ENCODE measurements around the gene GLT8D1.
"Not testable (repeated sequence)": the region's sequence is repeated elsewhere in the genome, so short reads cannot be mapped to it uniquely, and the experiment has no call there.

GLT8D1 gene

GRCh38 chr3:52705688-52706686 is at the start of gene GLT8D1, which contains the start of gene SPCS1:
GLT8D1 (minus strand) TSS chr3:52705791; CDS start chr3:52700460, 5,331 bp downstream.
SPCS1 (plus strand) TSS chr3:52706106; CDS start chr3:52706247, 141 bp downstream.
- peak; percentile 87 for DNase-seq (ENCODE audit: low spot score)

GRCh38 chr3:52754373-52754772 is 48.8 kb upstream of the GLT8D1 start:
- no peak for DNase-seq (ENCODE audit: low spot score)

- no peak for DNase-seq (ENCODE audit: low spot score)
Measured at GRCh38 chr3:52752045-52752660, 46.6 kb upstream of the GLT8D1 start.

- DNase-seq (ENCODE audit: low spot score), result no peak
Measured at GRCh38 chr3:52743721-52744120, 38.1 kb upstream of the GLT8D1 start.

- DNase-seq (ENCODE audit: low spot score), result no peak
Measured at GRCh38 chr3:52743152-52743551, 37.6 kb upstream of the GLT8D1 start.

- peak; percentile 22 for DNase-seq (ENCODE audit: low spot score)
Measured at GRCh38 chr3:52742418-52743041, 36.9 kb upstream of the GLT8D1 start.

- no peak for DNase-seq (ENCODE audit: low spot score)
Measured at GRCh38 chr3:52739730-52740129, 34.1 kb upstream of the GLT8D1 start.

GRCh38 chr3:52733256-52733891 is 27.8 kb upstream of the GLT8D1 start:
- no peak for DNase-seq (ENCODE audit: low spot score)

- DNase-seq (ENCODE audit: low spot score), result no peak
Measured at GRCh38 chr3:52731590-52731989, 26.0 kb upstream of the GLT8D1 start.

- DNase-seq (ENCODE audit: low spot score), result no peak
Measured at GRCh38 chr3:52730681-52731080, 25.1 kb upstream of the GLT8D1 start.

- not testable (repeated sequence) for DNase-seq (ENCODE audit: low spot score)
Measured at GRCh38 chr3:52728753-52729152, 23.2 kb upstream of the GLT8D1 start.

GRCh38 chr3:52724511-52724910 is 18.9 kb upstream of the GLT8D1 start:
- no peak for DNase-seq (ENCODE audit: low spot score)

GRCh38 chr3:52723935-52724334 is 18.3 kb upstream of the GLT8D1 start:
- no peak for DNase-seq (ENCODE audit: low spot score)

GRCh38 chr3:52722491-52722890 is 16.9 kb upstream of the GLT8D1 start:
- DNase-seq (ENCODE audit: low spot score), result no peak

- DNase-seq (ENCODE audit: low spot score), result no peak
Measured at GRCh38 chr3:52721730-52722008, 16.1 kb upstream of the GLT8D1 start.

GRCh38 chr3:52721002-52721729 is 15.6 kb upstream of the GLT8D1 start:
- no peak for DNase-seq (ENCODE audit: low spot score)

- DNase-seq (ENCODE audit: low spot score), result no peak
Measured at GRCh38 chr3:52719618-52720017, 14.0 kb upstream of the GLT8D1 start.

- DNase-seq (ENCODE audit: low spot score), result no peak
Measured at GRCh38 chr3:52715714-52716305, 10.2 kb upstream of the GLT8D1 start.

GRCh38 chr3:52714335-52715302 is 9.0 kb upstream of the GLT8D1 start:
- DNase-seq (ENCODE audit: low spot score), result no peak

Data from kidney capillary endothelial cell (primary cell).